Kidney capillary endothelial cell (primary cell): ENCODE results near the gene SAMD13.

Source experiments
- DNase-seq: peaks from one replicate; pipeline ENCODE4 v3.0.0-alpha.2; 2018; ENCODE audit warnings: low spot score

The SAMD13 gene

GRCh38 chr1:84345220-84345619 is 43.7 kb downstream of the SAMD13 start:
- DNase-seq, result no peak

- no peak for DNase-seq
Observed at GRCh38 chr1:84347271-84347931, 45.9 kb downstream of the SAMD13 start.

GRCh38 chr1:84347932-84348555 is 46.5 kb downstream of the SAMD13 start:
- no peak for DNase-seq

- no peak for DNase-seq
Observed at GRCh38 chr1:84348759-84349158, 47.3 kb downstream of the SAMD13 start.

- DNase-seq, result no peak
Observed at GRCh38 chr1:84350104-84350503, 48.6 kb downstream of the SAMD13 start.

GRCh38 chr1:84350550-84350949 is 49.0 kb downstream of the SAMD13 start:
- no peak for DNase-seq

GRCh38 chr1:84352298-84353106 is 51.0 kb downstream of the SAMD13 start:
- no peak for DNase-seq

- no peak for DNase-seq
Observed at GRCh38 chr1:84353695-84354094, 52.2 kb downstream of the SAMD13 start.

- DNase-seq, result no peak
Observed at GRCh38 chr1:84355556-84355955, 54.0 kb downstream of the SAMD13 start.

GRCh38 chr1:84356881-84357280 is 55.4 kb downstream of the SAMD13 start:
- no peak for DNase-seq

GRCh38 chr1:84358695-84359094 is 57.2 kb downstream of the SAMD13 start:
- DNase-seq, result no peak

GRCh38 chr1:84360316-84360715 is 58.8 kb downstream of the SAMD13 start:
- DNase-seq, result no peak

- DNase-seq, result no peak
Observed at GRCh38 chr1:84361796-84362195, 60.3 kb downstream of the SAMD13 start.

GRCh38 chr1:84363019-84363418 is 61.5 kb downstream of the SAMD13 start:
- DNase-seq, result no peak

GRCh38 chr1:84363622-84364021 is 62.1 kb downstream of the SAMD13 start:
- DNase-seq, result no peak

- peak; percentile 100 for DNase-seq
Observed at GRCh38 chr1:84365225-84366221, 64.0 kb downstream of the SAMD13 start.

GRCh38 chr1:84366786-84367185 is 65.3 kb downstream of the SAMD13 start:
- DNase-seq, result no peak

- DNase-seq, result no peak
Observed at GRCh38 chr1:84367219-84367618, 65.7 kb downstream of the SAMD13 start.

GRCh38 chr1:84368441-84368840 is 66.9 kb downstream of the SAMD13 start:
- DNase-seq, result no peak

- no peak for DNase-seq
Observed at GRCh38 chr1:84370266-84370665, 68.8 kb downstream of the SAMD13 start.

- DNase-seq, result no peak
Observed at GRCh38 chr1:84370831-84371394, 69.4 kb downstream of the SAMD13 start.
